IMR-90 (cell line): ENCODE measurements around the gene PKIG. TPM values are rescaled to one million over a fixed set of nuclear protein-coding genes. Genes with fewer than 3 reads are reported as not detected.
A peak's percentile ranks its signal among the peaks of the same experiment; 100 is the strongest.

Experiments
- ATAC-seq: fragments of 200-7000 bp; cut with Tn5 transposase; 2 replicates; pipeline ENCODE4 v1.9.1; 2020; ENCODE audit warnings: low read depth, mild to moderate bottlenecking, moderate library complexity
- BruUV-seq: library from RNA; stranded (reverse); fragments of 400-500 nt; replicated peaks from 2 replicates; lab custom pipeline; 2021; lab: Mats Ljungman, UMichigan
- CTCF ChIA-PET: fragments of 300-600 bp; formaldehyde crosslinking; extraction: SDS; loops from one replicate; lab custom pipeline; 2021; ENCODE audit warnings: antibody characterized with exemption; lab: Yijun Ruan, JAX
- POLR2A ChIA-PET: fragments of 300-600 bp; sonication (Branson Sonifier 250); formaldehyde crosslinking; loops from one replicate; lab custom pipeline; 2022; ENCODE audit warnings: antibody characterized with exemption; ENCODE audit not compliant: unreplicated experiment; lab: Charles Lee
- DNase-seq: peaks from one replicate; pipeline ENCODE4 v3.0.0; 2013
- H2AFZ ChIP-seq: replicated peaks from 2 replicates; pipeline ENCODE3; 2013; ENCODE audit warnings: low read length, mild to moderate bottlenecking; ENCODE audit not compliant: poor library complexity
- H2AK5ac ChIP-seq: 2 replicates; pipeline ENCODE4 v1.6.1; 2013; ENCODE audit warnings: low read depth, low read length, inconsistent platforms
- H2AK9ac ChIP-seq: replicated peaks from 2 replicates; pipeline ENCODE3; 2013; ENCODE audit warnings: mild to moderate bottlenecking, low read depth, low read length, moderate library complexity; ENCODE audit not compliant: poor library complexity
- H2BK120ac ChIP-seq: 2 replicates; pipeline ENCODE4 v1.6.1; 2013; ENCODE audit warnings: low read depth, low read length, inconsistent platforms
- H2BK15ac ChIP-seq: 3 replicates; pipeline ENCODE4 v1.6.1; 2013; ENCODE audit warnings: low read depth, low read length, inconsistent platforms
- H2BK20ac ChIP-seq: 2 replicates; pipeline ENCODE4 v1.6.1; 2013; ENCODE audit warnings: low read depth, mild to moderate bottlenecking, inconsistent platforms, low read length, moderate library complexity
- H2BK5ac ChIP-seq: 2 replicates; pipeline ENCODE4 v1.6.1; 2013; ENCODE audit warnings: mild to moderate bottlenecking, low read depth, low read length, inconsistent platforms; ENCODE audit not compliant: poor library complexity, severe bottlenecking
- H3K14ac ChIP-seq: replicated peaks from 2 replicates; pipeline ENCODE4 v1.6.1; 2013; ENCODE audit warnings: low read depth, low read length, inconsistent platforms
- H3K18ac ChIP-seq: 2 replicates; pipeline ENCODE4 v1.6.1; 2013; ENCODE audit warnings: low read depth, low read length, control low read depth
- H3K23ac ChIP-seq: 2 replicates; pipeline ENCODE4 v1.6.1; 2013; ENCODE audit warnings: low read depth, low read length, inconsistent platforms
- H3K27ac ChIP-seq: 2 replicates; pipeline ENCODE4 v1.5.1; 2013; ENCODE audit warnings: mild to moderate bottlenecking, control low read depth, low read length; ENCODE audit not compliant: insufficient read depth
- H3K27me3 ChIP-seq: 2 replicates; pipeline ENCODE4 v1.6.1; 2013; ENCODE audit warnings: low read length; ENCODE audit not compliant: control insufficient read depth, insufficient read depth
- H3K36me3 ChIP-seq: 2 replicates; pipeline ENCODE4 v1.6.1; 2013; ENCODE audit warnings: low read length, mixed read lengths; ENCODE audit not compliant: control insufficient read depth, insufficient read depth
- H3K4ac ChIP-seq: 2 replicates; pipeline ENCODE4 v1.6.1; 2013; ENCODE audit warnings: low read depth, low read length, inconsistent platforms
- H3K4me1 ChIP-seq: 2 replicates; pipeline ENCODE4 v1.6.1; 2013; ENCODE audit warnings: low read length, mixed read lengths; ENCODE audit not compliant: control insufficient read depth, insufficient read depth
- H3K4me2 ChIP-seq: 2 replicates; pipeline ENCODE4 v1.6.1; 2013; ENCODE audit warnings: low read depth, mild to moderate bottlenecking, control low read depth, low read length, moderate library complexity
- H3K4me3 ChIP-seq: 2 replicates; pipeline ENCODE4 v1.5.1; 2013; ENCODE audit warnings: low read depth, mild to moderate bottlenecking, control low read depth, low read length, moderate library complexity; ENCODE audit not compliant: insufficient read depth
- H3K56ac ChIP-seq: 2 replicates; pipeline ENCODE4 v1.6.1; 2013; ENCODE audit warnings: low read length, inconsistent platforms; ENCODE audit not compliant: insufficient read depth; ENCODE audit errors: extremely low read depth
- H3K79me1 ChIP-seq, 2 experiments: 2 replicates each; pipeline ENCODE4 v1.6.1; 2013; ENCODE audit warnings: low read length in 2 of 2, inconsistent platforms in 1 of 2, low read depth in 1 of 2
- H3K9ac ChIP-seq: 2 replicates; pipeline ENCODE4 v1.6.1; 2013; ENCODE audit warnings: low read depth, low read length, control low read depth
- H3K9me1 ChIP-seq: 2 replicates; pipeline ENCODE4 v1.6.1; 2013; ENCODE audit warnings: low read length, inconsistent platforms; ENCODE audit not compliant: insufficient read depth
- H3K9me3 ChIP-seq: 2 replicates; pipeline ENCODE4 v1.6.1; 2013; ENCODE audit warnings: low read length; ENCODE audit not compliant: control insufficient read depth, insufficient read depth
- H4K20me1 ChIP-seq: 2 replicates; pipeline ENCODE4 v1.6.1; 2013; ENCODE audit warnings: low read length, inconsistent platforms; ENCODE audit not compliant: insufficient read depth
- H4K5ac ChIP-seq: 2 replicates; pipeline ENCODE4 v1.6.1; 2013; ENCODE audit warnings: mild to moderate bottlenecking, low read depth, low read length, control low read depth
- H4K8ac ChIP-seq, 2 experiments: 2 replicates each; pipeline ENCODE4 v1.6.1; 2013; ENCODE audit warnings: low read depth in 2 of 2, low read length in 2 of 2, control low read depth in 1 of 2, inconsistent platforms in 1 of 2
- H4K91ac ChIP-seq: 2 replicates; pipeline ENCODE4 v1.6.1; 2013; ENCODE audit warnings: low read depth, low read length, inconsistent platforms; ENCODE audit not compliant: insufficient read depth
- BHLHE40 ChIP-seq: fragments of 150-350 bp; IDR thresholded peaks from 2 replicates; pipeline ENCODE4 v1.6.1; 2016; ENCODE audit warnings: mild to moderate bottlenecking, low read depth, low read length
- CEBPB ChIP-seq: IDR thresholded peaks from 2 replicates; pipeline ENCODE4 v1.6.1; 2012; ENCODE audit warnings: low read depth, low read length, improper control_type of control experiment
- CHD1 ChIP-seq: IDR thresholded peaks from 2 replicates; pipeline ENCODE4 v1.6.1; 2012; ENCODE audit warnings: low read depth, low read length, improper control_type of control experiment
- CTCF ChIP-seq: conservative IDR thresholded peaks from 2 replicates; pipeline ENCODE4 v1.5.1; 2012; ENCODE audit warnings: mild to moderate bottlenecking, low read depth, low read length, improper control_type of control experiment
- FOS ChIP-seq: fragments of 150-350 bp; IDR thresholded peaks from 2 replicates; pipeline ENCODE4 v1.6.1; 2016; ENCODE audit warnings: low read depth, low read length
- MAFK ChIP-seq: IDR thresholded peaks from 2 replicates; pipeline ENCODE4 v1.6.1; 2012; ENCODE audit warnings: low read depth, low read length, improper control_type of control experiment
- MAZ ChIP-seq: IDR thresholded peaks from 2 replicates; pipeline ENCODE4 v1.6.1; 2012; ENCODE audit warnings: low read depth, mild to moderate bottlenecking, low read length, improper control_type of control experiment, moderate library complexity, borderline replicate concordance
- MXI1 ChIP-seq: IDR thresholded peaks from 2 replicates; pipeline ENCODE4 v1.6.1; 2012; ENCODE audit warnings: low read depth, mild to moderate bottlenecking, low read length, moderate library complexity, borderline replicate concordance
- POLR2A ChIP-seq: IDR thresholded peaks from 2 replicates; pipeline ENCODE4 v1.6.1; 2012; ENCODE audit warnings: mild to moderate bottlenecking, low read depth, low read length
- RAD21 ChIP-seq: IDR thresholded peaks from 2 replicates; pipeline ENCODE4 v1.6.1; 2012; ENCODE audit warnings: low read length, improper control_type of control experiment
- RCOR1 ChIP-seq: IDR thresholded peaks from 2 replicates; pipeline ENCODE4 v1.6.1; 2012; ENCODE audit warnings: mild to moderate bottlenecking, low read length, improper control_type of control experiment; ENCODE audit not compliant: insufficient replicate concordance
- SMC3 ChIP-seq: fragments of 150-350 bp; IDR thresholded peaks from 2 replicates; pipeline ENCODE4 v1.6.1; 2016; ENCODE audit warnings: low read depth, mild to moderate bottlenecking, antibody characterized with exemption, low read length, moderate library complexity
- USF2 ChIP-seq: fragments of 150-350 bp; IDR thresholded peaks from 2 replicates; pipeline ENCODE4 v1.6.1; 2017; ENCODE audit warnings: mild to moderate bottlenecking, antibody characterized with exemption, low read length, low read depth
- WGBS, 2 experiments: methylation state at CpG; one replicate each; pipeline versions ENCODE4 v1.1.5 to v1.1.7; 2013; ENCODE audit warnings: missing lambda C conversion rate in 2 of 2; ENCODE audit not compliant: insufficient read length in 1 of 2; ENCODE audit errors: extremely low coverage in 2 of 2; 5-methylcytosine and 5-hydroxymethylcytosine counted together
- dilution Hi-C: fragments of 300-500 bp; cut with HindIII; formaldehyde crosslinking; loops from one replicate; pipeline ENCODE4 v1.14.3; 2018; ENCODE audit warnings: low sequenced_read_pairs; ENCODE audit not compliant: unreplicated experiment
- in situ Hi-C: fragments of 300-500 bp; cut with MboI; formaldehyde crosslinking; loops from 3 replicates; pipeline ENCODE4 v1.14.3; 2019; ENCODE audit warnings: low sequenced_read_pairs, inconsistent platforms, mixed read lengths
- intact Hi-C: fragments of 100-400 bp; cut with micrococcal nuclease; formaldehyde crosslinking; loops from 2 replicates; pipeline ENCODE4 v1.10.0; 2022
- polyA plus RNA-seq, 3 experiments: library from polyadenylated mRNA; depleted of rRNA; stranded (reverse); fragments of >200 nt; gene quantifications; 2 replicates each; pipeline ENCODE4 v1.2.3, GENCODE V29; 2012; ENCODE audit warnings: low replicate concordance in 1 of 3
- total RNA-seq: library from RNA; depleted of rRNA; stranded (reverse); fragments of >200 nt; gene quantifications from 2 replicates; pipeline ENCODE4 v1.2.3, GENCODE V29; 2012
- TF ChIP-seq, protein P1 (sequence below): fragments of 150-350 bp; IDR thresholded peaks from 2 replicates; pipeline ENCODE4 v1.6.1; 2016; ENCODE audit warnings: low read depth, mild to moderate bottlenecking, low read length, moderate library complexity, borderline replicate concordance

PKIG gene
- total and polyA plus RNA-seq, 2 of the 4 experiments (the other 2 are of a cell fraction), result 78.3 to 89.6 TPM

DNA sequence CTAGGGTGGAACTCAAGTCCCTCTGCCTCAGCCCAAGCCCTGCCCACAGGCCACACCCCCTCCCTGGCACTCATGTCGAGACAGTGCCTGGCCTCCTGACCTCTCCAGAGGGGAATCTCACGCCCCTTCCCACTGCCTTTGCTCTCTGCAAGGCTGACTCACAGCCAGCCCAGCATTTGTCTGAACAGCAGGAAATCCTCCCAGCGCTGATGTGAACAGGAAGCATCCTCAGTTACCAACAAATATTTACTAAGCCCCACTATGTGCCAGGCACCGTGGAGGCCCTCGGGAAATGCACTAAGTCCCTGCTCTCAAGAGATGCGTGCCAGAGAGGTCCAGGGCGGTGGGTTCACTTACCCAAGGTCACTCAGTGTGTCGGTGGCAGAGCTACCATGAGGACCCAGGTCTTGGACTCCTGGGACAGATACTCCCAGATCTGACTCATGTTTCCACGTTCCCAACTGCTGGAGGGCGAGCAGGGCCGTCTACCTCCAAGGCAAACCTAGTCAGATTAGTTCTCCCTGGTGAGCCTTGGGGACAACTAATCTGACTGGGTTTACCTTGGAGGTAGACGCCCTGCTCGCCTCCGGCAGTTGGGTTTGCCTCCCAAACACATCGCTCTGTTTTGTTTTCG is 61.3 kb downstream of the PKIG start:
- H3K4me3 ChIP-seq, result no peak overlapping the region
- peak overlapping the region; percentile 64; the same call in 1 of the 2 replicates for H3K14ac ChIP-seq
- peak overlapping the region; percentile 62; the same call in 1 of the 3 replicates for H2BK15ac ChIP-seq
- ChIA-PET CTCF (interaction anchor here (1.1 kb wide), 1 partner anchor 60 kb away, joined by 3 read pairs; no protein-coding TSS in a partner anchor), POLR2A (interaction anchor here (0.6 kb wide), 1 partner anchor 236 kb away, joined by 6 read pairs; no protein-coding TSS in a partner anchor)
- H3K4me1 ChIP-seq, result peaks cover 28% of the 10 kb centered on the region
- intact Hi-C loops (no loop called here), in situ Hi-C loops (no loop called here), dilution Hi-C loops (no loop called here)
- H4K20me1 ChIP-seq, result no peaks in the 10 kb centered on the region
- H3K4me2 ChIP-seq, result peak overlapping the region; percentile 22; the same call in 1 of the 2 replicates
- DNase-seq, result peak; percentile 80
- no peaks in the 10 kb centered on the region for H3K36me3 ChIP-seq
- no peak overlapping the region for H3K9ac ChIP-seq
- no peaks in the 10 kb centered on the region for H3K27me3 ChIP-seq
- H2AFZ ChIP-seq, result peak overlapping the region; percentile 86
- H4K5ac ChIP-seq, result peak overlapping the region; percentile 28; the same call in 1 of the 2 replicates
- H3K18ac ChIP-seq, result no peak overlapping the region
- H3K27ac ChIP-seq, result peak overlapping the region; percentile 36; the same call in 1 of the 2 replicates
- peak overlapping the region; percentile 56; the same call in 1 of the 2 replicates for H2BK20ac ChIP-seq
- H4K8ac ChIP-seq, result peak overlapping the region; percentile 64 to 69
- ATAC-seq, result peak; percentile 64
- 0 out of 2 replicates have a peak overlapping the region, but pooled peaks have one; percentile 65 for H3K23ac ChIP-seq
- 0 out of 2 replicates have a peak overlapping the region, but pooled peaks have one; percentile 43 for H3K56ac ChIP-seq
- H3K9me1 ChIP-seq, result peaks cover 16% of the 10 kb centered on the region; the same call in 1 of the 2 replicates
- peak overlapping the region; percentile 60 for H4K91ac ChIP-seq
- BruUV-seq, result no TSS peak
- H3K79me1 ChIP-seq, result peaks cover 3 to 11% of the 10 kb centered on the region in 2 experiments; a peak in 2 of 4 replicates
- H2AK5ac ChIP-seq, result peak overlapping the region; percentile 94
- WGBS, 2 experiments, result 41% methylated on average over 12 of the region's 16 CpGs; no CpG with 5 or more reads in 1 of the 2 experiments
- H3K4ac ChIP-seq, result peak overlapping the region; percentile 63
- peak overlapping the region; percentile 76 for H2AK9ac ChIP-seq
- H3K9me3 ChIP-seq, result peaks cover 4% of the 10 kb centered on the region
- H2BK120ac ChIP-seq, result peak overlapping the region; percentile 68
- peak overlapping the region; percentile 53 for H2BK5ac ChIP-seq
- no peak for TF ChIP-seq RCOR1
- TF ChIP-seq CTCF, result no peak
- no peak for TF ChIP-seq USF2
- TF ChIP-seq POLR2A, result no peak
- TF ChIP-seq, protein P1, sequence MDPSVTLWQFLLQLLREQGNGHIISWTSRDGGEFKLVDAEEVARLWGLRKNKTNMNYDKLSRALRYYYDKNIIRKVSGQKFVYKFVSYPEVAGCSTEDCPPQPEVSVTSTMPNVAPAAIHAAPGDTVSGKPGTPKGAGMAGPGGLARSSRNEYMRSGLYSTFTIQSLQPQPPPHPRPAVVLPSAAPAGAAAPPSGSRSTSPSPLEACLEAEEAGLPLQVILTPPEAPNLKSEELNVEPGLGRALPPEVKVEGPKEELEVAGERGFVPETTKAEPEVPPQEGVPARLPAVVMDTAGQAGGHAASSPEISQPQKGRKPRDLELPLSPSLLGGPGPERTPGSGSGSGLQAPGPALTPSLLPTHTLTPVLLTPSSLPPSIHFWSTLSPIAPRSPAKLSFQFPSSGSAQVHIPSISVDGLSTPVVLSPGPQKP, result no peak
- TF ChIP-seq MAZ, result no peak
- no peak for TF ChIP-seq CHD1
- TF ChIP-seq FOS, result peak; percentile 66
- peak; percentile 28; the same call in 1 of the 2 replicates for TF ChIP-seq MAFK
- no peak; the same call in 1 of the 2 replicates for TF ChIP-seq BHLHE40
- TF ChIP-seq SMC3, result no peak
- no peak for TF ChIP-seq RAD21
- no peak for TF ChIP-seq MXI1
- TF ChIP-seq CEBPB, result no peak
